Keratinocyte (primary cell): ENCODE results near the gene UPK3A. TPM values are rescaled to one million over a fixed set of nuclear protein-coding genes. Genes with fewer than 3 reads are reported as not detected.
A peak's percentile ranks its signal among the peaks of the same experiment; 100 is the strongest.
"Not testable (repeated sequence)": the region's sequence is repeated elsewhere in the genome, so short reads cannot be mapped to it uniquely, and the experiment has no call there.

Source experiments
- DNase-seq: peaks from one replicate; pipeline ENCODE4 v3.0.0-alpha.2; 2011; ENCODE audit warnings: low read depth, missing footprints, low spot score
- FAIRE-seq: peaks from 2 replicates; lab custom pipeline; 2011; peaks lifted over from hg19 to GRCh38; lab: Jason Lieb, UNC
- H2AFZ ChIP-seq: 2 replicates; pipeline ENCODE4 v1.6.0; 2012; ENCODE audit warnings: low read length, control low read depth, inconsistent platforms; ENCODE audit not compliant: control insufficient read depth
- H3K27ac ChIP-seq: 2 replicates; pipeline ENCODE4 v1.5.1; 2011; ENCODE audit warnings: low read length; ENCODE audit not compliant: control insufficient read depth, insufficient read depth
- H3K27me3 ChIP-seq: 3 replicates; pipeline ENCODE4 v1.6.0; 2011; ENCODE audit warnings: low read length; ENCODE audit not compliant: control insufficient read depth, insufficient read depth; ENCODE audit errors: extremely low read depth
- H3K36me3 ChIP-seq, 2 experiments: 2 replicates in 1 of 2; 3 replicates in 1 of 2; pipeline ENCODE4 v1.5.1; 2011; ENCODE audit warnings: low read length in 2 of 2, mild to moderate bottlenecking in 1 of 2; ENCODE audit not compliant: control insufficient read depth in 2 of 2, insufficient read depth in 2 of 2; ENCODE audit errors: extremely low read depth in 1 of 2
- H3K4me1 ChIP-seq: 3 replicates; pipeline ENCODE4 v1.5.1; 2011; ENCODE audit warnings: low read length; ENCODE audit not compliant: control insufficient read depth, insufficient read depth; ENCODE audit errors: extremely low read depth
- H3K4me2 ChIP-seq: 3 replicates; pipeline ENCODE4 v1.6.0; 2011; ENCODE audit warnings: low read depth, low read length; ENCODE audit not compliant: control insufficient read depth, insufficient read depth; ENCODE audit errors: extremely low read depth
- H3K4me3 ChIP-seq, 3 experiments: fragments of 200-600 bp in 1 of 3; sonication (generic) in 1 of 3; 2 replicates in 2 of 3; 3 replicates in 1 of 3; pipeline ENCODE4 v1.5.1; 2011 to 2016; ENCODE audit warnings: low read length in 3 of 3, mild to moderate bottlenecking in 3 of 3, control low read depth in 2 of 3, inconsistent platforms in 1 of 3, low read depth in 1 of 3, mixed read lengths in 1 of 3, mixed run types in 1 of 3, moderate library complexity in 1 of 3; ENCODE audit not compliant: control insufficient read depth in 2 of 3, insufficient read depth in 2 of 3; ENCODE audit errors: extremely low read depth in 1 of 3
- H3K79me2 ChIP-seq: 2 replicates; pipeline ENCODE4 v1.6.0; 2012; ENCODE audit warnings: low read length; ENCODE audit not compliant: control insufficient read depth, insufficient read depth
- H3K9ac ChIP-seq: 3 replicates; pipeline ENCODE4 v1.6.0; 2011; ENCODE audit warnings: low read length; ENCODE audit not compliant: control insufficient read depth, insufficient read depth; ENCODE audit errors: extremely low read depth
- H3K9me1 ChIP-seq: 3 replicates; pipeline ENCODE4 v1.6.0; 2011; ENCODE audit warnings: low read length; ENCODE audit not compliant: control insufficient read depth, insufficient read depth; ENCODE audit errors: extremely low read depth
- H3K9me3 ChIP-seq: 2 replicates; pipeline ENCODE4 v1.5.1; 2012; ENCODE audit warnings: low read depth, low read length; ENCODE audit not compliant: control insufficient read depth
- H4K20me1 ChIP-seq: 3 replicates; pipeline ENCODE4 v1.6.0; 2011; ENCODE audit warnings: low read length; ENCODE audit not compliant: control insufficient read depth, insufficient read depth; ENCODE audit errors: extremely low read depth
- EZH2 ChIP-seq: IDR thresholded peaks from one replicate; pipeline ENCODE4 v1.6.1; 2012; ENCODE audit warnings: inconsistent platforms, mild to moderate bottlenecking, low read length, moderate library complexity
- dilution Hi-C: fragments of 300-500 bp; cut with MboI; formaldehyde crosslinking; loops from one replicate; pipeline ENCODE4 v1.7.0; 2020; ENCODE audit warnings: low sequenced_read_pairs; ENCODE audit not compliant: extremely low pct_ligation_motif_present
- polyA plus RNA-seq, 5 experiments: library from polyadenylated mRNA; depleted of rRNA in 3 of 5; stranded (reverse) in 3 of 5; stranded (forward) in 1 of 5; unstranded in 1 of 5; fragments of >200 nt; gene quantifications; 1 replicate in 1 of 5; 2 replicates in 3 of 5; 3 replicates in 1 of 5; pipeline versions ENCODE4 v1.2.1 to v1.2.3, GENCODE V29; 2011 to 2012; ENCODE audit warnings: missing spikeins in 2 of 5, low read depth in 1 of 5, low replicate concordance in 1 of 5
- TF ChIP-seq, protein P1 (sequence below), 3 experiments: IDR thresholded peaks in 1 of 3; conservative IDR thresholded peaks in 1 of 3; optimal IDR thresholded peaks in 1 of 3; 2 replicates in 2 of 3; 3 replicates in 1 of 3; pipeline versions ENCODE3 to v1.5.1; 2011; ENCODE audit warnings: low read length in 3 of 3, mild to moderate bottlenecking in 3 of 3, moderate library complexity in 2 of 3, control low read depth in 1 of 3, inconsistent platforms in 1 of 3; ENCODE audit not compliant: insufficient read depth in 2 of 3; ENCODE audit errors: extremely low read depth in 1 of 3

UPK3A gene
- polyA plus RNA-seq, 1 donor (not counting 4 experiments of a cell fraction or from before 2014, with no cell fraction given), result not detected

DNA sequence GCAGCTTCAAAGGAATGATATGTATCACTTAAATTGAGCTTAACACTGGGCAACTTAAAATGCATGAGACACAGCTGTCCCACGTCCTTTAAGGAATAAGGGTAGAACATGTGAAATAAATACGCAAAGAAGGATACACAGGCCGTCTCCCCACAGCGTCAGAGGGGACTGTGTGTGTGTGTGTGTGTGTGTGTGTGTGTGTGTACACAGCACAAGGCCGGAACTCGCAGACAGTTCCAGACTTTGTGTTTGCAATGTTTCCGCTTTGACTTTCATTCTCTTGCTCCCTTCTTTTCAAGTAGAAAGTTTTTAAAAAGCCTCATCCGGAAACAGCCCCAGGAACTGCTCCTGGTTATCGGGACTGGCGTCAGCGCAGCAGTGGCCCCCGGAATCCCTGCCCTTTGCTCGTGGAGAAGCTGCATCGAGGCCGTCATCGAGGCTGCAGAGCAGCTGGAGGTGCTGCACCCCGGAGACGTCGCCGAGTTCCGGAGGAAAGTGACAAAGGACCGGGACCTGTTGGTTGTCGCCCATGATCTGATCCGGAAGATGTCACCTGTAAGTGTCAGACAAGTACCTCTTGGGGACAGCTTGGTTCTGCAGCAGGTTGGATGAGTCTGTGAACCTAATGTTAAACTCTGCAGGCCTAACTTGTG lies 38.2 kb downstream of the UPK3A start:
- Histone ChIP-seq H4K20me1 (no peaks in the 10 kb centered on the region), H3K79me2 (peaks cover 41% of the 10 kb centered on the region), H3K4me2 (no peak overlapping the region), H3K9me3 (no peaks in the 10 kb centered on the region), H3K9ac (no peak overlapping the region), H3K4me3 (no peak overlapping the region), H2AFZ (no peak overlapping the region), H3K27me3 (no peaks in the 10 kb centered on the region), H3K4me1 (peaks cover 16% of the 10 kb centered on the region), H3K36me3 (peaks cover 13 to 28% of the 10 kb centered on the region in 2 experiments), H3K9me1 (peaks cover 6% of the 10 kb centered on the region), H3K27ac (no peak overlapping the region)
- dilution Hi-C loops, result no loop called here
- TF ChIP-seq EZH2, result no peak
- TF ChIP-seq, protein P1, sequence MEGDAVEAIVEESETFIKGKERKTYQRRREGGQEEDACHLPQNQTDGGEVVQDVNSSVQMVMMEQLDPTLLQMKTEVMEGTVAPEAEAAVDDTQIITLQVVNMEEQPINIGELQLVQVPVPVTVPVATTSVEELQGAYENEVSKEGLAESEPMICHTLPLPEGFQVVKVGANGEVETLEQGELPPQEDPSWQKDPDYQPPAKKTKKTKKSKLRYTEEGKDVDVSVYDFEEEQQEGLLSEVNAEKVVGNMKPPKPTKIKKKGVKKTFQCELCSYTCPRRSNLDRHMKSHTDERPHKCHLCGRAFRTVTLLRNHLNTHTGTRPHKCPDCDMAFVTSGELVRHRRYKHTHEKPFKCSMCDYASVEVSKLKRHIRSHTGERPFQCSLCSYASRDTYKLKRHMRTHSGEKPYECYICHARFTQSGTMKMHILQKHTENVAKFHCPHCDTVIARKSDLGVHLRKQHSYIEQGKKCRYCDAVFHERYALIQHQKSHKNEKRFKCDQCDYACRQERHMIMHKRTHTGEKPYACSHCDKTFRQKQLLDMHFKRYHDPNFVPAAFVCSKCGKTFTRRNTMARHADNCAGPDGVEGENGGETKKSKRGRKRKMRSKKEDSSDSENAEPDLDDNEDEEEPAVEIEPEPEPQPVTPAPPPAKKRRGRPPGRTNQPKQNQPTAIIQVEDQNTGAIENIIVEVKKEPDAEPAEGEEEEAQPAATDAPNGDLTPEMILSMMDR (optimal IDR thresholded peaks at IDR 0.05 in 1 of 3, IDR thresholded peaks at IDR 0.05 in 1 of 3, conservative IDR thresholded peaks at IDR 0.05 in 1 of 3; ENCODE audit: extremely low read depth in 1 of 3, insufficient read depth in 2 of 3, low read length in 3 of 3), result no peak
- DNase-seq, result no peak
- FAIRE-seq, result no peak

DNA sequence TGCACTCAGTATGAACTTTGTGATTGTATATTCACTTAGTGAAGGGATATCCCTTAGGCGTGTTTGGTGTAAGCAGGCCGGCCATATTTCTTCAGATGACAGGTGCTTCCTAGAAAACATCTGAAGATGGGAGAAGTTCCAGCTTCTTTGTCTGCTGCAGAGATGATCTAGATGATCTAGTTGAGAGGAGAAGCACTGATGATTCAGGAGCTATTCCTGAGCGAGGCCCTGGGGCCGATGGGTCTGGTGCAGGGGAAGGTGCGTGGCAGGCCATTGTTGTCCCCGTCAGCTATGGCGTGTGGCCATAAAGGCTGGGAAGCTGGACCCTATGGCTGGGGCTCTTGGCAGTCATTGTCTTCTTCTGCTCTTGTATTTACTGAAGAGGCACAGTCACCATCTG lies 38.9 kb downstream of the UPK3A start:
- Histone ChIP-seq H2AFZ (no peak overlapping the region), H3K79me2 (peaks cover 36% of the 10 kb centered on the region), H3K27ac (peak overlapping the region; percentile 32), H3K4me2 (no peak overlapping the region), H3K4me1 (peaks cover 9% of the 10 kb centered on the region), H3K9ac (no peak overlapping the region), H4K20me1 (no peaks in the 10 kb centered on the region), H3K4me3 (no peak overlapping the region), H3K27me3 (no peaks in the 10 kb centered on the region), H3K9me1 (peaks cover 3% of the 10 kb centered on the region), H3K36me3 (peaks cover 15 to 28% of the 10 kb centered on the region in 2 experiments), H3K9me3 (no peaks in the 10 kb centered on the region)
- FAIRE-seq (no peak), DNase-seq (no peak)
- no peak for TF ChIP-seq EZH2
- dilution Hi-C loops, result no loop called here

DNA sequence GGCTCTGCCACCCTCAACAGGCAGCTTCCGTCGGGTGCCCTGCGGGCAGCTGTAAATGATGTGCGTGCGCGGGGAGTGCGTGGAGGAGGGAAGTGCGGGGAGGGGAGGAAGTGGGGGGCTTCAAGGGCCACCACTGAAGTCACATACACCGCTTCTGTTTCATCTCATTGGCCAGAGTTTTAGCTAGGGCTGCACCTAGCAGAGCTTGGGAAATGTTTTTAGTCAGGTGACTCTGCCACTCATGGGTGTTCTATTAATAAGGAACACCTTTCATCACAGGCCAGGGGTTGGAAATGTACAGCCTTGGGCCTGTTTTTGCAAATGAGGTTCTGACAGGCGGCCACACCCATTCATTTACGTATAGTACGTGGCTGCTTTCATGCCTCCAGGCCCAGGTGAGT lies 39.6 kb downstream of the UPK3A start:
- dilution Hi-C loops, result no loop called here
- no peak overlapping the region for H3K4me3 ChIP-seq
- H3K9me3 ChIP-seq, result no peaks in the 10 kb centered on the region
- H3K9me1 ChIP-seq, result no peaks in the 10 kb centered on the region
- no peaks in the 10 kb centered on the region for H3K27me3 ChIP-seq
- FAIRE-seq (peak; percentile 58), DNase-seq (no peak)
- no peak overlapping the region for H3K9ac ChIP-seq
- peak overlapping the region; percentile 32 for H3K27ac ChIP-seq
- H3K79me2 ChIP-seq, result peaks cover 30% of the 10 kb centered on the region
- H3K4me2 ChIP-seq, result no peak overlapping the region
- no peaks in the 10 kb centered on the region for H4K20me1 ChIP-seq
- no peak overlapping the region for H2AFZ ChIP-seq
- peaks cover 15 to 30% of the 10 kb centered on the region in 2 experiments for H3K36me3 ChIP-seq
- TF ChIP-seq EZH2, result no peak
- TF ChIP-seq, protein P1 (optimal IDR thresholded peaks at IDR 0.05 in 1 of 3, IDR thresholded peaks at IDR 0.05 in 1 of 3, conservative IDR thresholded peaks at IDR 0.05 in 1 of 3; ENCODE audit: extremely low read depth in 1 of 3, insufficient read depth in 2 of 3, low read length in 3 of 3), result no peak
- peaks cover 6% of the 10 kb centered on the region for H3K4me1 ChIP-seq

DNA sequence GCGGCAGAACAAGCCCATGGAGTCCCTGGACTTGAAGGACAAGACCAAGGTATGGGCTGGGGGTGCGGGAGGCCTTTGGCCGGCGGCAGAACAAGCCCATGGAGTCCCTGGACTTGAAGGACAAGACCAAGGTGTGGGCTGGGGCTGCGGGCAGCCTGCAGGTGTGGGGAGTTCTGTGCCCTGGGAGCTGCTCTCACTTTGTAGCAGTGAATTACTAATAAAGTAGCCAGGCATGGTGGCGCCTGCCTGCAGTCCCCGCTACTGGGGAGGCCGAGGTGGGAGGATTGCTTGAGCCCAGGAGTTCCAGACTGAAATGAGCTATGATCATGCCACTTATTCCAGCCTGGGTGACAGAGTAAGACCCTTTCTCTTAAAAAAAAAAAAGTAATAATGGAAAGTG lies 43.5 kb downstream of the UPK3A start:
- H3K27me3 ChIP-seq, H3K4me1 ChIP-seq, H3K79me2 ChIP-seq, H3K4me3 ChIP-seq, H3K4me2 ChIP-seq, H3K27ac ChIP-seq, DNase-seq, H4K20me1 ChIP-seq, H3K9me3 ChIP-seq, H2AFZ ChIP-seq, H3K9ac ChIP-seq, H3K9me1 ChIP-seq, dilution Hi-C loops, FAIRE-seq: not testable (repeated sequence)
- H3K36me3 ChIP-seq, result peaks cover 13 to 39% of the 10 kb centered on the region in 2 experiments
